H1 (cell line): Measurements from ENCODE around the gene GCH1. TPM values are rescaled to one million over a fixed set of nuclear protein-coding genes. Genes with fewer than 3 reads are reported as not detected.

Source experiments
- CTCF ChIA-PET: fragments of 300-600 bp; sonication (Branson Sonifier 250); formaldehyde crosslinking; loops from one replicate; lab custom pipeline; 2021; ENCODE audit not compliant: partially characterized antibody; lab: Charles Lee
- POLR2A ChIA-PET: fragments of 300-600 bp; sonication (Branson Sonifier 250); formaldehyde crosslinking; loops from one replicate; lab custom pipeline; 2021; ENCODE audit warnings: inconsistent platforms; ENCODE audit not compliant: partially characterized antibody; lab: Charles Lee
- DNase-seq, 2 experiments: peaks; one replicate each; pipeline versions ENCODE4 v3.0.0 to v3.0.0-alpha.2; 2010 to 2022; ENCODE audit warnings: low spot score in 2 of 2, low read depth in 1 of 2, mixed read lengths in 1 of 2
- FAIRE-seq: peaks from 2 replicates; lab custom pipeline; 2011; peaks lifted over from hg19 to GRCh38; lab: Jason Lieb, UNC
- H2AFZ ChIP-seq: 2 replicates; pipeline ENCODE4 v1.8.1; 2012; ENCODE audit warnings: low read length, inconsistent platforms
- H2AK5ac ChIP-seq: 2 replicates; pipeline ENCODE4 v1.6.1; 2013; ENCODE audit warnings: low read depth, low read length
- H2BK120ac ChIP-seq: replicated peaks from 2 replicates; pipeline ENCODE3; 2013; ENCODE audit warnings: low read depth, low read length, inconsistent platforms
- H2BK12ac ChIP-seq: 2 replicates; pipeline ENCODE4 v1.6.1; 2013; ENCODE audit warnings: low read depth, low read length
- H2BK15ac ChIP-seq: 2 replicates; pipeline ENCODE4 v1.6.1; 2013; ENCODE audit warnings: low read length
- H2BK20ac ChIP-seq: 2 replicates; pipeline ENCODE4 v1.6.1; 2013; ENCODE audit warnings: low read length
- H2BK5ac ChIP-seq: 2 replicates; pipeline ENCODE4 v1.6.1; 2013; ENCODE audit warnings: low read depth, low read length
- H3K14ac ChIP-seq: 2 replicates; pipeline ENCODE4 v1.6.1; 2013; ENCODE audit warnings: inconsistent platforms; ENCODE audit not compliant: insufficient read length
- H3K18ac ChIP-seq: 2 replicates; pipeline ENCODE4 v1.6.1; 2013; ENCODE audit warnings: low read length; ENCODE audit errors: extremely low read depth
- H3K23ac ChIP-seq: 2 replicates; pipeline ENCODE4 v1.6.1; 2013; ENCODE audit warnings: inconsistent platforms; ENCODE audit not compliant: insufficient read length
- H3K23me2 ChIP-seq: 2 replicates; pipeline ENCODE4 v1.6.1; 2013; ENCODE audit warnings: low read depth, low read length
- H3K27ac ChIP-seq: 2 replicates; pipeline ENCODE4 v1.6.1; 2011; ENCODE audit warnings: low read depth, low read length, inconsistent platforms
- H3K27me3 ChIP-seq, 4 experiments: replicated peaks in 1 of 4; 1 replicate in 1 of 4; 2 replicates in 3 of 4; pipeline versions ENCODE4 v1.6.1 to v1.8.1; 2011 to 2013; ENCODE audit warnings: low read length in 3 of 4, mild to moderate bottlenecking in 3 of 4, inconsistent platforms in 2 of 4, mixed read lengths in 2 of 4, moderate library complexity in 1 of 4; ENCODE audit not compliant: control insufficient read depth in 3 of 4, insufficient read depth in 3 of 4; ENCODE audit errors: extremely low read depth in 1 of 4
- H3K36me3 ChIP-seq, 4 experiments: 2 replicates each; pipeline versions ENCODE4 v1.6.1 to v1.8.1; 2011 to 2013; ENCODE audit warnings: mild to moderate bottlenecking in 4 of 4, low read length in 3 of 4, moderate library complexity in 2 of 4, control low read depth in 1 of 4, inconsistent platforms in 1 of 4; ENCODE audit not compliant: insufficient read depth in 4 of 4, control insufficient read depth in 2 of 4
- H3K4ac ChIP-seq: replicated peaks from 2 replicates; pipeline ENCODE3; 2013; ENCODE audit warnings: low read length, low read depth, mixed read lengths, inconsistent platforms; ENCODE audit not compliant: insufficient read length
- H3K4me1 ChIP-seq, 4 experiments: replicated peaks in 1 of 4; 1 replicate in 1 of 4; 2 replicates in 3 of 4; pipeline versions ENCODE4 v1.6.1 to v1.8.1; 2011 to 2013; ENCODE audit warnings: low read length in 3 of 4, inconsistent platforms in 2 of 4, mixed read lengths in 1 of 4; ENCODE audit not compliant: insufficient read depth in 4 of 4, control insufficient read depth in 3 of 4
- H3K4me2 ChIP-seq, 2 experiments: 2 replicates each; pipeline versions ENCODE4 v1.6.1 to v1.8.1; 2011 to 2013; ENCODE audit warnings: low read depth in 2 of 2, low read length in 2 of 2, control low read depth in 1 of 2, inconsistent platforms in 1 of 2, mild to moderate bottlenecking in 1 of 2; ENCODE audit not compliant: insufficient read depth in 1 of 2
- H3K4me3 ChIP-seq, 4 experiments: fragments of 200-600, 300-600 bp in 1 of 4; sonication (generic), shearing (Covaris generic), sonication (Bioruptor Twin) in 1 of 4; 2 replicates each; pipeline versions ENCODE4 v1.5.1 to v1.8.1; 2011 to 2016; ENCODE audit warnings: low read length in 4 of 4, low read depth in 3 of 4, control low read depth in 2 of 4, inconsistent platforms in 2 of 4, mild to moderate bottlenecking in 2 of 4, mixed read lengths in 1 of 4, moderate library complexity in 1 of 4; ENCODE audit not compliant: insufficient read depth in 2 of 4; ENCODE audit errors: extremely low read depth in 1 of 4
- H3K56ac ChIP-seq: replicated peaks from 2 replicates; pipeline ENCODE3; 2013; ENCODE audit warnings: low read depth, mild to moderate bottlenecking, mixed read lengths, low read length, inconsistent platforms; ENCODE audit not compliant: insufficient read length
- H3K79me1 ChIP-seq: 2 replicates; pipeline ENCODE4 v1.6.1; 2013; ENCODE audit warnings: low read depth, low read length, control low read depth
- H3K79me2 ChIP-seq, 2 experiments: 2 replicates each; pipeline versions ENCODE4 v1.6.1 to v1.8.1; 2012 to 2013; ENCODE audit warnings: low read length in 2 of 2, mild to moderate bottlenecking in 2 of 2, inconsistent platforms in 1 of 2; ENCODE audit not compliant: insufficient read depth in 2 of 2, control insufficient read depth in 1 of 2
- H3K9ac ChIP-seq, 4 experiments: replicated peaks in 1 of 4; 1 replicate in 1 of 4; 2 replicates in 3 of 4; pipeline versions ENCODE4 v1.6.1 to v1.8.1; 2011 to 2013; ENCODE audit warnings: low read depth in 3 of 4, low read length in 3 of 4, control low read depth in 2 of 4, mild to moderate bottlenecking in 2 of 4, moderate library complexity in 2 of 4, inconsistent platforms in 1 of 4; ENCODE audit errors: extremely low read depth in 1 of 4
- H3K9me3 ChIP-seq, 2 experiments: 2 replicates each; pipeline versions ENCODE4 v1.6.1 to v1.8.1; 2012 to 2013; ENCODE audit warnings: mild to moderate bottlenecking in 2 of 2, moderate library complexity in 2 of 2, control low read depth in 1 of 2, inconsistent platforms in 1 of 2, low read depth in 1 of 2, low read length in 1 of 2, mixed read lengths in 1 of 2; ENCODE audit not compliant: insufficient read depth in 2 of 2
- H4K20me1 ChIP-seq, 2 experiments: replicated peaks in 1 of 2; 2 replicates each; pipeline versions ENCODE3 to v1.8.1; 2011 to 2013; ENCODE audit warnings: inconsistent platforms in 2 of 2, low read length in 2 of 2, mild to moderate bottlenecking in 1 of 2; ENCODE audit not compliant: insufficient read depth in 2 of 2, control insufficient read depth in 1 of 2
- H4K5ac ChIP-seq: 2 replicates; pipeline ENCODE4 v1.6.1; 2013; ENCODE audit warnings: low read length, low read depth, mixed read lengths, inconsistent platforms; ENCODE audit not compliant: insufficient read length
- H4K8ac ChIP-seq: 2 replicates; pipeline ENCODE4 v1.8.0; 2013; ENCODE audit warnings: mild to moderate bottlenecking, moderate library complexity, low read length, inconsistent platforms; ENCODE audit not compliant: insufficient read depth; ENCODE audit errors: extremely low read depth
- H4K91ac ChIP-seq: replicated peaks from 2 replicates; pipeline ENCODE3; 2013; ENCODE audit warnings: low read length, mixed read lengths, inconsistent platforms; ENCODE audit not compliant: insufficient read length
- CEBPB ChIP-seq: IDR thresholded peaks from 2 replicates; pipeline ENCODE4 v1.6.1; 2012; ENCODE audit warnings: low read depth, low read length
- CHD1 ChIP-seq: IDR thresholded peaks from 2 replicates; pipeline ENCODE4 v1.6.1; 2012; ENCODE audit warnings: low read depth, low read length, improper control_type of control experiment
- EGR1 ChIP-seq: IDR thresholded peaks from 2 replicates; pipeline ENCODE4 v1.6.1; 2011; ENCODE audit warnings: low read depth, low read length, borderline replicate concordance
- JUN ChIP-seq: IDR thresholded peaks from 2 replicates; pipeline ENCODE4 v1.6.1; 2011; ENCODE audit warnings: low read depth, mild to moderate bottlenecking, improper control_type of control experiment, low read length
- KDM4A ChIP-seq: IDR thresholded peaks from one replicate; pipeline ENCODE4 v1.7.1; 2012; ENCODE audit warnings: low read depth, mild to moderate bottlenecking, moderate library complexity, low read length, inconsistent platforms; ENCODE audit not compliant: severe bottlenecking
- KDM5A ChIP-seq: fragments of 200-600 bp; IDR thresholded peaks from 2 replicates; pipeline ENCODE4 v1.7.1; 2012; ENCODE audit warnings: mild to moderate bottlenecking, low read length, inconsistent platforms, mixed read lengths
- NANOG ChIP-seq: IDR thresholded peaks from 2 replicates; pipeline ENCODE4 v1.6.1; 2011; ENCODE audit warnings: low read length, low read depth, mild to moderate bottlenecking, inconsistent platforms; ENCODE audit not compliant: insufficient read depth, poor library complexity, severe bottlenecking
- NRF1 ChIP-seq: IDR thresholded peaks from 2 replicates; pipeline ENCODE4 v1.6.1; 2011; ENCODE audit warnings: mild to moderate bottlenecking, low read depth, low read length, improper control_type of control experiment
- PHF8 ChIP-seq: fragments of 200-600 bp; sonication (generic); conservative IDR thresholded peaks from 2 replicates; pipeline ENCODE4 v1.7.1; 2012; ENCODE audit warnings: low read depth, mild to moderate bottlenecking, inconsistent platforms, low read length, moderate library complexity
- SP4 ChIP-seq: IDR thresholded peaks from 2 replicates; pipeline ENCODE4 v1.6.1; 2012; ENCODE audit warnings: low read length, inconsistent platforms
- WGBS, 2 experiments: shearing (Covaris generic) in 1 of 2; methylation state at CpG; one replicate each; pipeline versions ENCODE4 v1.1.6 to v1.1.7; 2013 to 2015; ENCODE audit warnings: low lambda C conversion rate in 2 of 2, mixed read lengths in 2 of 2, inconsistent platforms in 1 of 2, low coverage in 1 of 2, missing lambda C conversion rate in 1 of 2; ENCODE audit not compliant: insufficient replicate concordance in 2 of 2, insufficient coverage in 1 of 2, insufficient read length in 1 of 2; ENCODE audit errors: extremely low coverage in 1 of 2, missing lambda C conversion rate in 1 of 2; 5-methylcytosine and 5-hydroxymethylcytosine counted together
- polyA plus RNA-seq, 7 experiments: library from polyadenylated mRNA; depleted of rRNA in 3 of 7; stranded (reverse) in 5 of 7; unstranded in 2 of 7; fragments of >200 nt in 5 of 7; fragments of 200-250 nt in 2 of 7; gene quantifications; 1 replicate in 5 of 7; 2 replicates in 1 of 7; 4 replicates in 1 of 7; pipeline versions ENCODE4 v1.2.1 to v1.2.3, GENCODE V29; 2011 to 2013; ENCODE audit warnings: missing spikeins in 2 of 7, mixed read lengths in 2 of 7
- total RNA-seq: library from RNA; stranded (reverse); fragmentation: NEBNext Ultra II Directional; extraction: Animal tissue kit (Norgen Biotek cat#: 25700); gene quantifications from 2 replicates; pipeline ENCODE4 v1.2.1, GENCODE V29; 2021

GCH1 gene
- total and polyA plus RNA-seq, 2 of the 8 experiments (the other 6 are each of a cell fraction or from before 2014, with no cell fraction given), result 7.3 to 7.9 TPM

DNA sequence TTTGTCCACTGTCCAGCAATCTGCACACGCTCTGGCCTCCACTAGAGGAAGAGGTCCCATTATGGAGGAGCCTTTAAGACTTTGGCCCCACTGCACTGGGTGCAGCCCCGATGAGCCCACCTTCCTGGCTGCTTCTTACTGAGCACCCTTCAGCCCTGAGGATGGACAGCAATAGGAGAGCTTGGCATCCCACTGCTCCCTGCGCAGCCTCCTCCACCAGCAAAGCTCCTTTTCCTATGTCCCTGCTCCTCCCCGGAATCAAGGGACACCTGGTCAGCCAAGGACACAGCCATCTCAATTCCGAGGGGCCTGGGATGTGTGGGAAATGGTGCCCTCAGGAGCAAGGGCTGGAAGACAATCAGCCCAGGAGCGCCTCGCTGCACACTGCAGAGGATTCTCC lies 94.7 kb downstream of the GCH1 start:
- 93% methylated on average over 7 of the region's 7 CpGs; no CpG with 5 or more reads in 1 of the 2 experiments for WGBS, 2 experiments
- CTCF ChIA-PET, result interaction anchor here (0.6 to 8.3 kb wide), 7 partner anchors 15 to 129 kb away, joined by 3 to 86 read pairs (median 3); partner anchors contain the start of gene GCH1
- no peak overlapping the region for H3K4me2 ChIP-seq

More for the DNA sequence above, 94.7 kb downstream of the GCH1 start:
- Histone ChIP-seq H3K9ac (no peak overlapping the region), H3K27me3 (no peaks in the 10 kb centered on the region; a peak in 1 of 7 replicates), H3K79me2 (no peaks in the 10 kb centered on the region), H4K5ac (no peak overlapping the region), H3K36me3 (no peaks in the 10 kb centered on the region), H3K18ac (no peak overlapping the region), H3K27ac (no peak overlapping the region), H3K14ac (no peak overlapping the region), H2BK12ac (no peak overlapping the region), H3K4me3 (no peak overlapping the region), H3K9me3 (no peaks in the 10 kb centered on the region), H2AK5ac (no peak overlapping the region), H2BK15ac (no peak overlapping the region), H4K8ac (no peak overlapping the region; the same call in 1 of the 2 replicates), H3K23me2 (no peaks in the 10 kb centered on the region), H2BK5ac (no peak overlapping the region), H3K56ac (no peak overlapping the region), H2AFZ (no peak overlapping the region), H3K79me1 (no peaks in the 10 kb centered on the region), H2BK120ac (no peak overlapping the region), H4K91ac (no peak overlapping the region), H3K4me1 (peaks cover 2 to 15% (median 8%) of the 10 kb centered on the region in 4 experiments; a peak in 5 of 7 replicates), H4K20me1 (peaks cover 0 to 3% of the 10 kb centered on the region in 2 experiments), H2BK20ac (no peak overlapping the region), H3K4ac (no peak overlapping the region), H3K23ac (no peak overlapping the region)
- POLR2A ChIA-PET, result no interaction called here
- TF ChIP-seq KDM4A, result no peak
- TF ChIP-seq PHF8, result no peak
- no peak for TF ChIP-seq KDM5A
- TF ChIP-seq EGR1, result no peak
- no peak for TF ChIP-seq CEBPB
- no peak for TF ChIP-seq SP4
- no peak for TF ChIP-seq JUN
- TF ChIP-seq CHD1, result no peak
- no peak for TF ChIP-seq NANOG
- TF ChIP-seq NRF1, result no peak
- no peak for FAIRE-seq
- DNase-seq, result no peak
